ENCODE data around the gene EN2. TPM values are rescaled to one million over a fixed set of nuclear protein-coding genes. Genes with fewer than 3 reads are reported as not detected.

Gene EN2
- total and polyA plus RNA-seq, 2 of the 4 experiments (the other 2 are of a cell fraction): not detected

DNA sequence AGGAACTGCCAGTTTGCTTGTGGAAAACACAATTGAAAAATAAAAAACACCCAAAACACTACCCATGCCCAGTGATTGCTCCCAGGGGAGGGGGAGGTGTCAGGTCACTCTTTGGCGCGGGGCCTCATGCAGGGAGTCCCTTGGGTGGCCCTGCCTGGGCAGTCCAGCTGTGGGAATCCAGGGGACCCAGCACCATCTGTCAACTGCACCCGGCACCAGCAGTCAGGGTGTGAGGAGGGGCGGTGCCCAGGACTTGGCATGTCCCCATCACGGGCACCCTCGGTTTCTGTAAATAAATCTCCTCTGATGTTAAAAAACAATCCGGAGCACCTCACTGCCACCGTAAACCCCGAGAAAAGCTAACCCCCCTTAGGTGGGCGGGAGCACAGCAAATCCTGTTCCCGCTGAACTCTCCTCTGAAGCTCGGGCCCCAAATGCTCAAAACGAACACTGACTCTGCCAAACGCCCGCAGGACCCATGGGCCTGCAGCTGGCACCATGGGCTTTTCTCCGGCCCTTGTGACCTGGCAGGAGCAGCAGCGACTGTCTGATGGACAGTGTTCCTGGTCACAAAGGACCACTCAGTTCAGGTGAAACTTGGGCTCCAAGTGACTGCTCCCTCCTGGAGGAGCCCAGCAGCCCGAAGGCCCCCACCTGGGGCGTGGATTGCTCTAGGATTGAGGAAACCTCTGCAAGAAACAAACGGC lies 18.5 kb upstream of the EN2 start:
- ATAC-seq (ENCODE audit: low read depth): no peak
- Histone ChIP-seq H2AK5ac (ENCODE audit: low read depth, low read length) (no peak overlapping the region), H3K4me2 (ENCODE audit: low read depth, low read length) (no peak overlapping the region)

More for the DNA sequence above, 18.5 kb upstream of the EN2 start:
- H4K91ac ChIP-seq (ENCODE audit: insufficient read depth, low read depth, low read length): no peak overlapping the region
- WGBS, 2 experiments (ENCODE audit: extremely low coverage in 2 of 2, insufficient read length in 1 of 2): 29% methylated on average over 8 of the region's 20 CpGs; no CpG with 5 or more reads in 1 of the 2 experiments
- no peak overlapping the region for H3K4ac ChIP-seq (ENCODE audit: low read depth, low read length)
- no peak for TF ChIP-seq BHLHE40 (IDR thresholded peaks at IDR 0.05; ENCODE audit: low read depth, low read length)
- no peak for TF ChIP-seq MAZ (IDR thresholded peaks at IDR 0.05; ENCODE audit: borderline replicate concordance, low read depth, low read length)
- no peak for TF ChIP-seq CHD1 (IDR thresholded peaks at IDR 0.05; ENCODE audit: low read depth, low read length)
- no peak for TF ChIP-seq SMC3 (IDR thresholded peaks at IDR 0.05; ENCODE audit: low read depth, low read length)
- TF ChIP-seq MXI1 (IDR thresholded peaks at IDR 0.05; ENCODE audit: borderline replicate concordance, low read depth, low read length): no peak
- TF ChIP-seq RCOR1 (IDR thresholded peaks at IDR 0.05; ENCODE audit: insufficient replicate concordance, low read length): no peak
- TF ChIP-seq CEBPB (IDR thresholded peaks at IDR 0.05; ENCODE audit: low read depth, low read length): no peak
- dilution Hi-C loops (cut with HindIII; ENCODE audit: low sequenced_read_pairs, unreplicated experiment): no loop called here
- peaks cover 17% of the 10 kb centered on the region for H3K27me3 ChIP-seq (ENCODE audit: control insufficient read depth, insufficient read depth, low read length)
- no peak overlapping the region for H3K14ac ChIP-seq (replicated peaks; ENCODE audit: low read depth, low read length)
- H3K9me3 ChIP-seq (ENCODE audit: control insufficient read depth, insufficient read depth, low read length): no peaks in the 10 kb centered on the region
- no peak for DNase-seq
- H2AK9ac ChIP-seq (replicated peaks; ENCODE audit: low read depth, low read length, poor library complexity): no peak overlapping the region
- intact Hi-C loops (cut with micrococcal nuclease): no loop called here
- H3K9ac ChIP-seq (ENCODE audit: low read depth, low read length): no peak overlapping the region
- no peak overlapping the region for H3K18ac ChIP-seq (ENCODE audit: low read depth, low read length)
- POLR2A ChIA-PET (ENCODE audit: unreplicated experiment): no interaction called here
- H3K23ac ChIP-seq (ENCODE audit: low read depth, low read length): no peak overlapping the region
- in situ Hi-C loops (cut with MboI; ENCODE audit: low sequenced_read_pairs): no loop called here
- no peak overlapping the region for H3K4me3 ChIP-seq (ENCODE audit: insufficient read depth, low read depth, low read length)
- H2BK20ac ChIP-seq (ENCODE audit: low read depth, low read length): no peak overlapping the region
- H3K27ac ChIP-seq (ENCODE audit: insufficient read depth, low read length): no peak overlapping the region
- no peak overlapping the region for H2BK15ac ChIP-seq (ENCODE audit: low read depth, low read length)
- BruUV-seq (replicated peaks): no TSS peak
- no peaks in the 10 kb centered on the region for H3K4me1 ChIP-seq (ENCODE audit: control insufficient read depth, insufficient read depth, low read length)
- H2BK120ac ChIP-seq (ENCODE audit: low read depth, low read length): no peak overlapping the region
- H3K9me1 ChIP-seq (ENCODE audit: insufficient read depth, low read length): no peaks in the 10 kb centered on the region
- no peak overlapping the region for H2BK5ac ChIP-seq (ENCODE audit: low read depth, low read length, poor library complexity, severe bottlenecking)
- H3K56ac ChIP-seq (ENCODE audit: extremely low read depth, insufficient read depth, low read length): no peak overlapping the region
- H3K36me3 ChIP-seq (ENCODE audit: control insufficient read depth, insufficient read depth, low read length): no peaks in the 10 kb centered on the region
- CTCF ChIA-PET: no interaction called here
- no peaks in the 10 kb centered on the region; the same call in 1 of the 2 replicates for H4K20me1 ChIP-seq (ENCODE audit: insufficient read depth, low read length)
- H4K5ac ChIP-seq (ENCODE audit: low read depth, low read length): no peak overlapping the region
- no peak overlapping the region for H2AFZ ChIP-seq (replicated peaks; ENCODE audit: low read length, poor library complexity)
- H3K79me1 ChIP-seq (ENCODE audit: low read depth in 1 of 2, low read length in 2 of 2): no peaks in the 10 kb centered on the region
- no peak overlapping the region for H4K8ac ChIP-seq (ENCODE audit: low read depth in 2 of 2, low read length in 2 of 2)
